Thoracic aorta (tissue), 2 donors: ENCODE data around the gene CCDC91. TPM values are rescaled to one million over a fixed set of nuclear protein-coding genes. Genes with fewer than 3 reads are reported as not detected.

ENCODE experiments used
- ATAC-seq: fragments of 150-250 bp; one replicate; pipeline ENCODE4 v1.8.0; 2017; ENCODE audit warnings: low read depth; ENCODE audit not compliant: insufficient number of reproducible peaks, low FRiP score
- DNase-seq: peaks from one replicate; pipeline ENCODE4 v3.0.0-alpha.2; 2020; ENCODE audit warnings: low spot score
- H3K27ac ChIP-seq, 2 donors: fragments of 200-600 bp; sonication (generic); 1 replicate in 1 of 2; 2 replicates in 1 of 2; pipeline ENCODE4 v1.5.1; 2016; ENCODE audit warnings: mild to moderate bottlenecking in 2 of 2, moderate library complexity in 2 of 2
- H3K27me3 ChIP-seq: fragments of 200-600 bp; sonication (generic); replicated peaks from 2 replicates; pipeline ENCODE4 v1.6.0; 2016; ENCODE audit warnings: mild to moderate bottlenecking; ENCODE audit not compliant: insufficient read depth
- H3K36me3 ChIP-seq: fragments of 200-600 bp; sonication (generic); one replicate; pipeline ENCODE4 v1.5.1; 2016
- H3K4me1 ChIP-seq, 2 donors: fragments of 200-600 bp; sonication (generic); 1 replicate in 1 of 2; 2 replicates in 1 of 2; pipeline versions ENCODE4 v1.5.1 to v1.6.0; 2016; ENCODE audit warnings: low read depth in 2 of 2, mild to moderate bottlenecking in 1 of 2; ENCODE audit not compliant: control insufficient read depth in 1 of 2
- H3K4me3 ChIP-seq: fragments of 200-600 bp; sonication (generic); 2 replicates; pipeline ENCODE4 v1.5.1; 2016; ENCODE audit warnings: mild to moderate bottlenecking
- H3K9me3 ChIP-seq: fragments of 200-600 bp; sonication (generic); 2 replicates; pipeline ENCODE4 v1.5.1; 2016
- CTCF ChIP-seq: fragments of 200-600 bp; sonication (generic); IDR thresholded peaks from one replicate; pipeline ENCODE4 v1.5.1; 2019; ENCODE audit warnings: antibody characterized with exemption
- total RNA-seq, 2 donors: library from RNA; depleted of rRNA; stranded (reverse); fragments of >200 nt; gene quantifications; one replicate each; pipeline versions ENCODE4 v1.1.0 to v1.2.3, GENCODE V29; 2016

The CCDC91 gene
- total RNA-seq, 2 donors from 2014 or later = 26.6 to 27.6 TPM

- H3K9me3 ChIP-seq = no peaks in the 10 kb centered on the region
- H3K36me3 ChIP-seq = no peaks in the 10 kb centered on the region
- no peaks in the 10 kb centered on the region for H3K27me3 ChIP-seq
- no peaks in the 10 kb centered on the region for H3K4me1 ChIP-seq
- TF ChIP-seq CTCF = no peak
- no peak overlapping the region for H3K27ac ChIP-seq
- ATAC-seq = no peak
- H3K4me3 ChIP-seq = no peak overlapping the region
- DNase-seq = no peak
Observed at GRCh38 chr12:28355161-28355560, 164.9 kb downstream of the CCDC91 start.

DNA sequence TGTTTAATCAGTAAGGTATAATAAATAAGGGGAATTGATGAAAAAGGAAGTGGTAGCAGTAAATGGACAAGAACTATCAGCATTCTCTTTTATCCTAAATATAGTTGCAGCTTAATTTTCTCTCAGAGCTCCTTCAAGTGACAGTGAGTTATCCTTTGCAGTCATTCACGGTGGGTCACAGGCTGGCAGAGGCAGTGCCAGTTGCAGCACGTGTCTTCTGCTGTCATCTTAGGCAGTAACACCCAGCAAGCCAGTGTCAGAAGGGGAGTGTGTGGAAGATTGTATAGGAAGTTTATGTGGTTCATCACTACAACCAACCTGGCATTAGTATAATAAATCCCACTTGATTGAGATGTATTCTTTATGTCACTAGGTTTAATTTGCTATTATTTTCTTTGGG is 170.0 kb downstream of the CCDC91 start:
- H3K27me3 ChIP-seq = no peaks in the 10 kb centered on the region

GRCh38 chr12:28367326-28367725 is 177.1 kb downstream of the CCDC91 start:
- Histone ChIP-seq H3K9me3 (peaks cover 4% of the 10 kb centered on the region), H3K27ac (no peak overlapping the region), H3K36me3 (no peaks in the 10 kb centered on the region), H3K4me3 (no peak overlapping the region), H3K4me1 (no peaks in the 10 kb centered on the region), H3K27me3 (no peaks in the 10 kb centered on the region)
- ATAC-seq = no peak
- no peak for TF ChIP-seq CTCF
- no peak for DNase-seq

More for the DNA sequence above, 170.0 kb downstream of the CCDC91 start:
- no peak for TF ChIP-seq CTCF
- Histone ChIP-seq H3K4me3 (no peak overlapping the region), H3K4me1 (no peaks in the 10 kb centered on the region), H3K9me3 (no peaks in the 10 kb centered on the region), H3K27ac (no peak overlapping the region), H3K36me3 (no peaks in the 10 kb centered on the region)
- no peak for DNase-seq
- ATAC-seq = no peak

GRCh38 chr12:28367993-28368392 is 177.7 kb downstream of the CCDC91 start:
- no peak for TF ChIP-seq CTCF
- H3K9me3 ChIP-seq = peaks cover 4% of the 10 kb centered on the region
- DNase-seq (no peak), ATAC-seq (no peak)
- no peaks in the 10 kb centered on the region for H3K36me3 ChIP-seq
- H3K27me3 ChIP-seq = no peaks in the 10 kb centered on the region
- H3K4me1 ChIP-seq = no peaks in the 10 kb centered on the region
- no peak overlapping the region for H3K27ac ChIP-seq
- no peak overlapping the region for H3K4me3 ChIP-seq

DNA sequence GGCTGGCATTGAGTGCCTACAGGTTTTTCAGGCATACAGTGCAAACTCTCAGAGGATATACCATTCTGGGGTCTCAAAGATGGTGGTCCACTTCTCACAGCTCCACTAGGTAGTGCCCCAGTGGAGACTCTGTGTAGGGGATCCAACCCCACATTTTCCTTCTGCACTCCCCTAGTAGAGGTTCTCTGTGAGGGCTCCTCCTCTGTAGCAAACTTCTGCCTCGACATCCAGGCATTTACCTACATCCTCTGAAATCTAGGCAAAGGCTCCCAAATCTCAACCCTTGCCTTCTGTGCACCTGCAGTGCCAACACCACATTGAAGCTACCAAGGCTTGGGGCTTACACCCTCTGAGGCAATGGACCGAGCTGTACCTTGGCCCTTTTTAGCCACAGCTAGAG is 179.2 kb downstream of the CCDC91 start:
- TF ChIP-seq CTCF = no peak
- no peaks in the 10 kb centered on the region for H3K36me3 ChIP-seq
- H3K4me1 ChIP-seq = no peaks in the 10 kb centered on the region
- no peak overlapping the region for H3K4me3 ChIP-seq
- peaks cover 4% of the 10 kb centered on the region for H3K9me3 ChIP-seq
- no peak overlapping the region for H3K27ac ChIP-seq
- ATAC-seq (no peak), DNase-seq (no peak)
- no peaks in the 10 kb centered on the region for H3K27me3 ChIP-seq
